Erythroblast (primary cell): ENCODE results near the gene ARSA.
"Not testable (repeated sequence)": the region's sequence is repeated elsewhere in the genome, so short reads cannot be mapped to it uniquely, and the experiment has no call there.

Experiments used
- DNase-seq, 2 experiments: peaks; one replicate each; lab custom pipeline; 2025; lab: John Stamatoyannopoulos, UW
- GATA1 ChIP-seq: IDR thresholded peaks from 2 replicates; pipeline ENCODE4 v1.6.1; 2011; ENCODE audit warnings: low read depth, mild to moderate bottlenecking, control low read depth, low read length, moderate library complexity
- POLR2A ChIP-seq: IDR thresholded peaks from 2 replicates; pipeline ENCODE4 v1.6.1; 2011; ENCODE audit warnings: mild to moderate bottlenecking, low read length

The ARSA gene

DNA sequence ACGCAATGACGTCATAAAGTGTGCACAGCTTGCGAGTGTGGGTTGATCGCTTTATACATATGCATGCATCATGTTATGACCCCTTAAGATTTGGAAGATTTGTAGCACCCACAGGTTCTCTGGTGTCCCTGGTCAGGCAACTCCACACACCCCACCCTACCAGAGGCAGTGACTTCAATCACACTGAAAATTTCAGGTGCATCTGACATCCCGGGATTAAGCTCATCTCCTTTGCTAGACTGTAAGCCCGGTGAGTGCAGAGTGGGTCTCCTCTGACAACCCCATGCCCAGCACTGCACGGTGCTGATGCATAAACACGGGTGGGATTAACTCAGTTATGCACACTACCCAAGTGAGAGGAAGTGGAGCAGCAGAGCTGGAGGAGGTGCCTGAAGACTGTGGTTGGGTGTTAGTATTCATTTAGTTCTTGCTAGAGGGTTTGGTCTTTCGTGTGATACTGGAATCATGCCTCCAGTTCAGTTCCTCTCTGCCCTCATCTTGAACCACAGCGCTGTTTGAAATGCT, 6.5 kb downstream of the ARSA start:
- TF ChIP-seq GATA1, result no peak
- no peak for TF ChIP-seq POLR2A
- DNase-seq, result no peak

DNA sequence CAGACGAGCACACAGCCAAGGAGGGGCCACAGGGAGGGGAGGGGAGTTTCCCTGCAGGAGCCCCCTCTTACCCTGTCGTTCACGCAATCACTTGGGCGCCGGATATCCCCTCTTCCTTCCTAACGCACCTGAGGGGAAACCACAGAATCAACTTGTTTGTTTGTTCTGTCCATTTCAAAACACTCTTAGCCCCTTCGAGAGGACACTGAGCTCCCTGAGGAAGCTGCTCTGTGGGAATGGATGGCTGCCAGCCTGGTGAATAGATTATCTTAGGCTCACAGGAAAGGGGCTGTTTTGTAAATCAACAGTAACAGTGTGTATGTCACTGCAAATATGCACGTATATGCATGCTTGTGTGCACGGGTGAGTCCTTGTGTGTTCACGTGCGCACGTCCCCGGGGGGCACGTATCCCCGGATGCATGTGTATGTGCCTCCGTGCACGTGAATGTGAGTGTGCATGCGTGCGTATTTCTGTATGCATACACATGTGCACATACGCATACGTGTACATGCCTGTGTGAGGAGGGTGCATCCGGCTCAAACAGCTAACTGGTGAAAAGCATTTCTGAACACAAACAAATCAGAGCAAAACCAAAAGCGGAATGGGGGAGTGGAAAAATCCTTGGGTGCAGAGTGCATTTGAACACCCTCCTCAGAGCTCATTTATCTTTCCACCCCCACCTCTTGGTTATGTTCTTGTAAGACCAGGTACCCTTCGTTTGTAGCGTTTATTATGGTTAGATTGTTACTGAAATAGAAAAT, 7.2 kb downstream of the ARSA start:
- DNase-seq, result no peak

DNA sequence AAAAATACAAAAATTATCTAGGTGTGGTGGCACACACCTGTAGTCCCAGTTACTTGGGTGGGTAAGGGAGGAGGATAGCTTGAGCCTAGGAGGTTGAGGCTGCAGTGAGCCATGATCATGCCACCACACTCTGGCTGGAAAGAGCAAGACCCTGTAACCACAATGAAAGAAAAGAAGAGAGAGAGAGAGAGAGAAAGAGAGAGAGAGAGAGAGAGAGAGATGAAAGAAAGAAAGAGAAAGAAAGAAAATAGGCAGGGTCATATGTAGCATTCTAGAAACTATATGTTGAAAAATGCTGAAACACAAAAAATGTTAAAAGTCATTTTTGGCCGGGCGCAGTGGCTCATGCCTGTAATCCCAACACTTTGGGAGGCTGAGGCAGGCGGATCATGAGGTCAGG, 13.7 kb downstream of the ARSA start:
- DNase-seq, result not testable (repeated sequence)

More for the DNA sequence above, 7.2 kb downstream of the ARSA start:
- TF ChIP-seq POLR2A, result no peak

DNA sequence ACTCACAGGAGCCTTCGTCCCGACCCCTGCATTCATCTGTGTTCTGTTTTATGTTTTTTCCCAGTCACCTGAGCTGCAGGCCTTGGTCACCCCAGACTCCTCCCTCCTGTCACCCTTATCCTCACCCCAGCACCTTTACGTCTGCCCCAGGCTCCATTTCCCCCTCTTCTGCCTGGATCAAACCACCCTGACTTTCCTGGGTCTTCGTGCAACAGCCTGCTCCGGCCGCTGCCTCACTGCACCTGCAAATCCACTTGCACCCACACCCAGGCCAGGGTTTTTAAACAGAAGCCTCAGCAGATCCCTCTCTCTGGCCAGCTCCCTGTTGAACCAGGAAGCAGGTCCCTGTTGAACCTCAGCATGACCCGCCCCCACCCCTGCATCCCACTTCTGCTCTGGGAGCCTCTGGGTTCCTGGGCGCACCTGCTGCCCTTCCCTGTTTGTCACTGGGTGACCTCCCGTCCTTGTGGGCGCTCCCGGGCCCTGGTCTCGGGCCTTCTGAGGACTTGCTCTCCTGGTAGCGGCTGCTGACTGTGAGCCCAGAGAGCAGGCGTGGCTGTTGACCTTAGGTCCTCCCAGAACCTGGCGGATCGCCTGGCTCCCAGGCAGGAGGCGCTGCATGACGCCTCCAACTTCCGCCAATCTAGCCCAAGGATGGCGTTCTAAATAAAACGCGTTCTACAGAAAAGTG, 14.5 kb downstream of the ARSA start:
- DNase-seq, result peak; percentile 16 to 19
- TF ChIP-seq GATA1 (no peak), POLR2A (no peak)

DNA sequence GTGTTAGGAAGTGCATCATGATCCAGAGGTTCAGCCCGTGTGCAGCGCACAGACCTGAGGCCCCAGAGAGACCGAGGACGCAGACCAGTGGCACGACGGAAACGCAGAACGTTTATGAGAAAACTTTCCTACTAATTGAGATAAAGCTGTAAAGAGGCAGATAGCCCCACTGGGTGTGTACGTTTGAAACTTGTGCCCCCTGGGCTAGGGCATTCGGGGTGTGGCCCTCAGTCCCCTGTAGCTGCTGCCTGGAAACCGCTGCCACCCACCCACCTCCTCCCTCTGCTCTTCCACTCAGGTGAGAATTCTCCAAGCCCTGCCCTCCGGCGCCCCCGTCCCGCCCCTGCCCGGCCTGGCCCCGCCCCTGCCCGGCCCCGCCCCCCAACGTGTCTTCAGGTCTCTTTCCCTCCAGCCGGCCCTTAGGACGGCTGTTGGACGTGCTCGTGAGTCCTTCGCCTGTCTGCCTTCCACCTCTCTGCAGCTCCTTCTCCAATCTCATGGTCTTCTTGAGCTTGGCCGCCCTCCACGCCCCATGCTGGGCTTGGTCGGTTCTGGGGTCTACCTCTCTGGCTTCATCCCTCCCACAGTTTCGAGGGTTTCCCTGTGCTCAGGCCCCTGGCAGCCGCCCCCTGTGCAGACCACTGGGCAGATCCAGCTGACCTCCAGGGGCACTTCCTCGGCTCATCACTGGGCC, 15.3 kb downstream of the ARSA start:
- peak in 1 of 2 experiments; percentile 27 for DNase-seq

DNA sequence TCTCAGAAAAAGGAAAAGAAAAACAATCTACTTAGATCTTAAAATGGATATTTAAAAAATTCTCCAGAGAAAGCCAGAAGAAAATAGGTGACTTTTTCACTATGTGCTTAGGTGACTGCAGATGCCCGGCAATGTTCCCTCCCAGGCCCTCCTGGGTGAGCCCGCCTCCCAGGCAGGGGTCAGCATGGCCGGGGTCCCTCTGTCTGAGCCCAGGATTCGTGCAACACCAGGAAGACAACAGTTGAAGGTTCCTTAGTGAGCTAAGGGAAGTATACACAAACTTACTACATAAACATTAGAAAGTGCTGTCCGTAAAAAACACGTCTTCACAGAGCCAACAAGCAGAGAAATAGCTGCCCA, 15.8 kb downstream of the ARSA start:
- no peak for DNase-seq
- TF ChIP-seq GATA1 (no peak), POLR2A (no peak)

More for the DNA sequence above, 15.3 kb downstream of the ARSA start:
- TF ChIP-seq GATA1 (no peak), POLR2A (no peak)

DNA sequence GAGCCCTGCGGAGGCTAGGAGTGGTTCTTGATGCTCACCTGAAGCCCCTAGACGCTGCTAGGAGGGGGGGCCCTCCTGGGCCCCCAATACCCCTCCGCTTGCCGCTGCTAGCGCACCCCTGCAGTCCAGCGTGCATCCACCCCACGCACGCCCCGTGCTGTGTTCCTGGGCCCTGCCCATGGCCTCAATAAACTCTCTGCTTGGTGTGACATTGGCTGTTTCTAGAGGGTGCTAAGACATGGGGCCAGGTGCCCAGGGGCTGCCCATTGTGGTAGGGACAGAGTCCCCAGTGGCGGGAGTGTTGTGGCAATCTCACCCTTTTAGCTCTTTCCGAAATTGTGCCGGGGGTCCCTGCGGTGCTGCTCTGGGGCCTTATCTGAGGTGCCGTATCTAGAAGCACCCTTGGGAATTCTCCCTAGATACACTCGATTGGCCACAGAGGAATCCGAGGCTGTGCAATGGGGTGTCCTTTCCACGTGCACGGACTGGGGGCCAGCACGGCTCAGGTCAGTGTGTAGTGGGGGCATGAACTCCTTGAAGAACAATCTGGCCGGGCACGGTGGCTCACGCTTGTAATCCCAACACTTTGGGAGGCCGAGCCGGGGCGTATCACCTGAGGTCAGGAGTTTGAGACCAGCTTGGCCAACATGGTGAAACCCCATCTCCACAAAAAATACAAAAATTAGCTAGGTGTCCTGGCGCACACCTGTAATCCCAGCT, 16.5 kb downstream of the ARSA start:
- TF ChIP-seq GATA1, result no peak
- no peak for TF ChIP-seq POLR2A
- DNase-seq, result no peak

DNA sequence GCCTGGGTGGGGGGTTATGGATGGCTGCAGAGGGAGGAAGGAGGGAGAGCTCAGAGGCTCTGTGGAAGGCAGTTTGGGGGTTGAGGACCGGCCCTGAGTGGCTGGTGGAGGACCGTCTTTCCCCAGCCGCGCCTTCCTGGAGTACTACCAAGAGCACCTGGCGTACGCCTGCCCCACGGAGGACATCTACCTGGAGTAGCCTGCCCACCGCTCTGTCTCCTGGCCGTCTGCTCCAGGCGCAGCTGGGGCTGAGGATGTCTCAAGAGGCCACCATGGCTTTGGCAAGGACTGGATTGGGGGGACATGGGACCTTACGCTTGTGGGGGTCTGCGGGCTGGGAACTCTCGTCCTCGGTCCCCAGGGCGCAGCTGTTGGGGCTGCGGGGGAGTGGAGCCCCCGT, 17.4 kb downstream of the ARSA start:
- TF ChIP-seq POLR2A (no peak), GATA1 (no peak)
- DNase-seq, result no peak

DNA sequence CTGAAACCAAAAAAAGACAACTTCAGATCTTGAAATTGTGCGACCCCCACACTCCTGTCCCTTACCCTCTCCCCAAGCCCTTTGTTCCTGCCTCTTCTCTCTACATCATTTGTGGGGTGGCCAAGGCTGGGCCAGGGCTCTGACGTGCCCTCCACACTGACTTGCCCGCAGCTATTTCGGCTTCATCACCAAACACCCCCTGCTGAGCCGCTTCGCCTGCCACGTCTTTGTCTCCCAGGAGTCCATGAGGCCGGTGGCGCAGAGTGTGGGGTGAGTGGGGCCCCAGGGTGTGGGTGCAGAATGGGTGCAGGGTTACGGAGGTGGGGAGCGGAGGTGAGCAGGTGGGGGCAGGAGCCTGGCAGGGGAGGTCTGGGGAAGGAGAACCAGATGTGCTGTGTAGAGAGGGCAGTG, 17.9 kb downstream of the ARSA start:
- TF ChIP-seq GATA1, result no peak
- no peak for TF ChIP-seq POLR2A
- no peak for DNase-seq

DNA sequence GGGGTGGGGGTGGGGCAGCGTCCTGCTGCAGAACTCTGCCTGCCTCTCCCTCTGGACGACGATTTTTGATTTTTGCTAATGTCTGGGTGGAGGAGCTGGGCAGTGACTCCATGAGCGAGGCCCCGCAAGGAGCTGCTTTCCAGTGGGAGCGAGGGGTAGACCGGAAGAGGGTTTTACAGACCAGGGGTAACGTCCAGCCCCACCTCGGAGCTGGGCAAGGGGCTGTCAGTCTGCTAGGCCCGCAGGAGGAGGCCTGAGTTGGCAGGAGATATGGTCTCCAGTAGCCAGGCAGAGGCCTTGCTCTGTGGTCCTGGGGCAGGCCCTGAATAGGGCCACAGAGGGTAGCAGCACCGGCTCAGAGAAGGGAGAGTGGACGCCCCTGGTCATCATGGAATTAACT, 18.4 kb downstream of the ARSA start:
- TF ChIP-seq POLR2A, result no peak
- no peak for TF ChIP-seq GATA1
- DNase-seq, result no peak

DNA sequence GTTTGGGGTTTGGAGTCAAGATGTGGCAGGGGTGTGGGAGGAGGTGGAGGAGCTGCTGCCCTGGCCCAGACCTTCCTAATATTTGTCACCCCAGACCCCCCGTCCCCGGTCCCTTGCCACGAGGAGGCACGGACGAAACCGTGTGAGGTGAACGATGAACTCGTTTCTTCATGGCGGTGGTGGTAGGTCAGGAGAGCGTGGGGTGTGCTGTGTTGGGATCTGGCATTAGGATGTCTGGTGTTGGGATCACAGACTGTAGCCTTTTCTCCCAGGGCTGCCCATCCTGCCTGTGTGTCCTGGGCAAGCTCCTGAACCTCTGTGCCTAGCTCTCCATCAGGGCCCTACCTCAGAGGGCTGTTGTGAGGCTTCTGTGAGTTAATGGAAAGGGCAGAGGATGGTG, 19.0 kb downstream of the ARSA start:
- no peak for DNase-seq
- TF ChIP-seq POLR2A (no peak), GATA1 (no peak)

DNA sequence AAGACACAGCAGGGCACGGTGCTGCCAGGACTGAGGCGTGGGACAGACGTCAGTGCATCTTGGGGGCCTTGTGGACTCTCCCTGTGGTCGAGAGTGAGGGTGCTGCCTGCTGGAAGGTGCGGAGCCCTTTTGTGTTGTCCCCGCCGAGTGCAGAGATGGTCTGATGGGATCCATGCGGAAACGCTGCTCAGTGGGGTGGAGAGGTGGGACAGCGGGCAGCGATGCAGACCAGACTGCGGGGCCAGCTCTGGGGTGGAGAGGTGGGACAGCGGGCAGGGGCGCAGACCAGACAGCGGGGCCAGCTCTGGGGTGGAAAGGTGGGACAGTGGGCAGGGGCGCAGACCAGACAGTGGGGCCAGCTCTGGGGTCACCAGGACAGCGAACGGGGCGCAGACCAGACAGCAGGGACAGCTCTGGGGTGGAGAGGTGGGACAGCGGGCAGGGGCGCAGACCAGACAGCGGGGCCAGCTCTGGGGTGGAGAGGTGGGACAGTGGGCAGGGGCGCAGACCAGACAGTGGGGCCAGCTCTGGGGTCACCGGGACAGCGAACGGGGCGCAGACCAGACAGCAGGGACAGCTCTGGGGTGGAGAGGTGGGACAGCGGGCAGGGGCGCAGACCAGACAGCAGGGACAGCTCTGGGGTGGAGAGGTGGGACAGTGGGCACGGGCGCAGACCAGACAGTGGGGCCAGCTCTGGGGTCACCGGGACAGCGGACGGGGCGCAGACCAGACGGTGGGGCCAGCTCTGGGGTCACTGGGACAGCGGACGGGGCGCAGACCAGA, 19.7 kb downstream of the ARSA start:
- DNase-seq, result not testable (repeated sequence)

DNA sequence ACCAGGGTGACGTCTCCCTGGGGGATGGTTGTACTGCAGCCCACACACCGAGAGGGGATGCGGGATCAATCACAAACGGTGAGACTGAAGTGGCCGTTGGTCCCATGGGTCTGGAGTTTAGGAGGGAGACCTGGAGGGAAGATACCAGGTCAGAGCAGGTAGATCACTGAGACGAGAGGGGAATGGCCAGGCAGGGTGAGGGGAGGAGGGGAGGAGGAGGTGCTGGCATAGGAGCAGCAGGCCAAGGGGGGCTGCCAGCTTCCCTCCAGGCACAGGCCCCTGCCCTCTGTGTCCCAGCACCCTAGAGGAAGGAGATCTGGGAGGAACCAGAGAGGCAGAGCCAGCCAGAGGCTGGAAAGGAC, 20.3 kb downstream of the ARSA start:
- TF ChIP-seq POLR2A (no peak), GATA1 (no peak)
- no peak for DNase-seq
